Measurements from ENCODE around the gene TRIM66.

GRCh38 chr11:8713760-8714454 is 31.4 kb upstream of the TRIM66 start:
- no peak for TF ChIP-seq CTCF (IDR thresholded peaks at IDR 0.05)
- TF ChIP-seq POLR2AphosphoS5 (IDR thresholded peaks at IDR 0.05): no peak
- no peak for TF ChIP-seq EP300 (IDR thresholded peaks at IDR 0.05)
